Dermis microvascular lymphatic vessel endothelial cell (primary cell): Measurements from ENCODE around the gene MAP3K4. TPM values are rescaled to one million over a fixed set of nuclear protein-coding genes. Genes with fewer than 3 reads are reported as not detected.

Source experiments
- DNase-seq, 2 donors: peaks; one replicate each; pipeline versions ENCODE4 v3.0.0 to v3.0.0-alpha.2; 2010; ENCODE audit warnings: low read depth in 2 of 2
- total RNA-seq: library from RNA; depleted of rRNA; stranded (reverse); fragments of >200 nt; gene quantifications from 2 replicates; pipeline ENCODE4 v1.2.1, GENCODE V29; 2014

The MAP3K4 gene
- total RNA-seq, 1 donor from 2014 or later: 16.9 TPM

GRCh38 chr6:160998766-160999165, 7.2 kb downstream of the MAP3K4 start:
- no peak for DNase-seq

DNA sequence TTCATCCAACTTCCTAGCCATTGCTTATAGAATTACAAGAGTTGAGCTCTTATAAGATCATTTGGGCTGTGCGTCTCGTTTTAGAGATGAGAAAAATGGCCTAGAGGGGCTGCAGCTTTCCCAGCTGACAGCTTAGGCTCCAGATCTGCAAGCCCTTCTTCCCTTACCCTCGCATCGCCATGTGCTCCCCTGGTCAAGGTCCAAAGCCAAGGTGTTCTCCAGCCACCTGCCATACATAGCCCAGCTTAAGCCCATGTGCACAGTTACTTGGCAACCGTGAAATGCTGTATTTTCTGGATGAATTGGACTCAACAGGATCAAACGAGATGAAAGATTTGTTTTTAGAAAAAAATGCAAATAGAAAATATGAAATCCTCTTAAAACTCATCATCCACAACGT, 7.9 kb downstream of the MAP3K4 start:
- DNase-seq: no peak

GRCh38 chr6:161000632-161001031, 9.1 kb downstream of the MAP3K4 start:
- no peak for DNase-seq

GRCh38 chr6:161001421-161001820, 9.9 kb downstream of the MAP3K4 start:
- DNase-seq: no peak

DNA sequence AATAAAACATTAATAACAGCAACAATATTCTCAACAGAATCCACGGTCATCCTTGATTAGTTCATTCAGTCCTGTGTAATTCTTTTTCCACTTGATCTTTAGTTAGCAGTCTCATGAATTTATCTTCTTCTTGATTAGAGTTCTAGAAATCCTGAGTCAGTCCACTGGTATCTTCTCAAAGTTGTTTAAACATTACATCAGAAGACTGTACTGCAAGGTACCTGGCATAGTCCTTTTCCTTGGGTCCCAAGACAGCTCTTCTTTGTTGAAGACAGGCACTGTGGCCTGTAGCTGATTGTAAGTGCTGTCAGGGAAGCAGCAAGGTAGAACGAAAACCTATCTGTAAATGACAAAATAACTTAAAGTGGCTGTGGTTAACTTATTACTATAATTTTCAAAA, 11.8 kb downstream of the MAP3K4 start:
- no peak for DNase-seq

DNA sequence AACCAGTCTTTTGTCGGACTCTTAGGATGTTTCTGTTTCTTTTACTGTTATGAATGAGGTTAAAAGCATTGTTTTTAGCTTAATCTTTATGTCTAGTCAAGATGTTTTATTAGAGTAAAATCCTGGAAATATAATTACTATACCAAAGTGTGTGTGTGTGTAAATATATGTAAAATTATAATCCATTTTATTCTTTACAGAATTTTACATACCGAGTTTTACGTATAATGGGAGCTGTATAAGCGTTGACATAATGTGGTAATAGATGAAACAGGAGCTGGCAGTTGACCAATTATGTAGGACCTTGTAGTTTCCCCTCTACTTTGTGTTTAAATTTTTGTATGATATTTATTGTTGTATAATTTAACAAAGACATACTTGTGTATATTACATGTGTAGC, 16.7 kb downstream of the MAP3K4 start:
- DNase-seq: no peak

DNA sequence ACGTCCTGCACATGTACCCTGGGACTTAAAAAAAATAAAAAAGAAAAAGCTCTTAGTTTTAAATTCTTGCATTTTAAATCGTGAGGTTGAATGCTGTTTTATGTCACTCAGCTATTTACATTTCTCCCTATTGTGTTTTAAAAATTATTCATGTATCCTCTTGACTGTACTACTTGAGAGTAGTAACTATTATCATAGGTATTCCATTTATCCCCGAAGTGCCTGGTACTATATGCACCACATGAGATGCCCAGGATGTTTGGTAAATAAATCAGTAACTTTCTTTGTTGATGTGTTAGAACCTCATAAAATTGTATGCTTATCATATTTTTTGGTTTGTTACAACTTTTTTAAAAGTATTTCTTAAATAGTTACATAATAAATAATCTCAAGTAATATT, 18.4 kb downstream of the MAP3K4 start:
- DNase-seq: no peak

DNA sequence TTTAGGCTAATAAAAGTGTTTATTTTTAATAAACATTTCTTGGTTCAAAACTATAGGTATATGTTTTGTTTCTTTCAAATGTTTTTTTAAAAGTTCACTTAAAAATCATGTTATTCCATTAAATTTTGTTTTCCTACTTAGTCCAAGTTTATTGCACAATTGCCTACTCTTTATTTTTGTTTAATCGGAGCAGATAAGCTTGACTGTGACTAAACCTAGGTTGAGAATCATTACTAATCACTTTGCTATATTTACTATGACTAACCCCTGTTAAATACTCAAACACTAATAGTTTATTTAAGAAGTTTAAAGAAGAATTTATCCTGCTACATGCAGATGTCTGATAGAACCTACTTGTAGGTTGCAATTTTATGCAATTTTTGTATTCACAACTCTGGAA, 18.8 kb downstream of the MAP3K4 start:
- DNase-seq: no peak

DNA sequence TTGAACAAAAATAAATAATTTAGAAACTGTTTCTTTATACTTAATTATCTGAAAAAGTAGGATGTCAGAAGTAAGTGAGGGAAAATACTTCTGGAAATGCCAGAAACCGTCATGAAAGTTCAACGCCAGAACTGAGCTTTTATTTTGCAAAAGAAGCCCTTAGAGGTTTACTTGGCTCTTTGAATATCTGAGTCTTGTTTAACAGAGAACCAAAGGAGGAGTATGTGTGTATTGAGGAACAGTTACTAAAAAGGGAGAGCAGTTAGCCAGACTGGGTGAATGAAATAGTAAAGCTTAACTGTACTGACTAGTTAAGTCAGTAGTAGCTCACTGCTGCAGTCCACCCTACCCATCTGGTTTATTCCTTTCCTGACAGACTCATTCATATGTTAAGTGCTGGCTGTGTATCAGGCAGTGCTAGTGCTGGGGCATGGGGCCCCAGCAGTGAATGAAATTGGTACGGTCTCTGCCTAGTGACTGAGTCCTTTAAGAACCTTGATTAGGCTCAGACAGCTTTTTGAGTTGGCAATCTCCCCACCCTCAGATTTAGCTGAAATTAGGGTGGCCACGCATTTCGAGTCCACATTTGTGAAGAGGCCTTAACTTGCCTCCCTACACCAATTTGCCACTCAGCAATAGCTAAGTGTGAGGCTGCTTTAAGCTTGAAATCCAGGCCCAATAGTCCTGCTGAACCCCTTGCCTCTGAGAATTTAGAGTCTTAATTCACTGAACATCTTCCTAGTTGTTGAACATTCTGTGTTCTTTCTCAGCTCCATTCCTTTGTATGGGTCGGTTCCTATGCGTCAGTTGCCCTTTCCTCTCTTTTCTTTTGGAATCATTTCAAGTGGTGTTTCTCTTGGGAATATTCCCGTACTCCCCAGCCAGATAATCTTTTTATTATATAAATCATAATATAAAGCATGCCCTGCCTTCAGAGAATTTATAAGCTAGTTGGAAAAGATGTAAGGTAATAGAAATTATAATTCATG, 20.2 kb downstream of the MAP3K4 start:
- peak in 1 of 2 donors; percentile 38 for DNase-seq

- no peak for DNase-seq
Observed at GRCh38 chr6:161013695-161014094, 22.1 kb downstream of the MAP3K4 start.

DNA sequence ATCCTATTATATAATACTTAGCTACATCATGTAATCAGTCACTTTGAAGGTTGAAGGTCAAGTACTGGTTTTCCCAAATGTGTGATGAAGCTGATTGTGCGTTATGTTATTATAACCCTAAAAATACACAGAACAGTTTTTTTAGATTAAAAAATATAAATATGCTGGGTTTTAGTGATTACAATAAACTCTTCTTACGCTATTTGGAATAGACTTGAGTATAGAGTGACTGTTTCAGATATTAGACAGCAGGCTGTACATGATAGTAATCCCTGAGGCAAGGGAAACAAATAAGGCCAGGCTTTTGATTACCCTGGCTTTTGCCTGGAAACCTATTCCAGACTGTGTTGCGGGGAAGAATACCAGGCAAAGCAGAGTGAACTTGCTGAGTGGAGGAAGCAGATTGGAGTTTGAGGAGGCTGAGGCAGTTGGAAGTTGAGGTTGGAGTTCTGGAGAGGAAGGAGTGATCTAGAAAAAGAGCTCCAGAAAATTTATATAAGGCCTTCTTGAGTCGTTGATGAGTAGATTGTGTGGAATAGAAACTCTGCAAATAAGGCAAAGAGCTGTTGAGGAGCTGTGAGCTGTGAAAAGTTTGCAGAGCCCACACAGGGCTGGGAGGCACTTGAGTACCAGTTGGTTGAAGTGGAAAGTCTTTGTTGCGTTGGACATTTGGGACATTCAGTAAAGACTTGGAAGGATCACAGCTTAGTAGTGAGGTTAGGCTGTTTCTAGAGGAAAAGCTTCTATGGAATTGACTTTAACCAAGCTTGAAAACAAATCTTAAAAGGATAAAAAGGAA, 26.4 kb downstream of the MAP3K4 start:
- DNase-seq: no peak

DNA sequence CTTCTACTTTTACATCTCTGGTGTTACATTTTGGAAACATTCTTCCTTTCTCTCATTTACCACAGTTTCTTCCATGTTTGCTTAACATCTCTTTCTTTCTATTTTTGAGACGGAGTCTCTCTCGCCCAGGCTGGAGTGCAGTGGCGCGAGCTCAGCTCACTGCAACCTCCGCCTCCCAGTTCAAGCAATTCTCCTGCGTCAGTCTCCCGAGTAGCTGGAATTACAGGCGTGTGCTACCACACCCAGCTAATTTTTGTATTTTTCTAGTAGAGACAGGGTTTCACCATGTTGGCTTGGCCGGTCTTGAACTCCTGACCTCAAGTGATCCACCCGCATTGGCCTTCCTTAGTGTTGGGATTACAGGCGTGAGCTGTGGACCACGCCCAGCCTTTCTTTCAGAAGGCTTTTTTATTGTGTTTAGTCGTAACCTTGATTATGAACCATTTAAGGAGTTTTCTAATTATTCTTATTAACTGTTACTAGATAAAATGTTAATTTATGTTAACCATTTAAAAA, 27.8 kb downstream of the MAP3K4 start:
- no peak for DNase-seq

DNA sequence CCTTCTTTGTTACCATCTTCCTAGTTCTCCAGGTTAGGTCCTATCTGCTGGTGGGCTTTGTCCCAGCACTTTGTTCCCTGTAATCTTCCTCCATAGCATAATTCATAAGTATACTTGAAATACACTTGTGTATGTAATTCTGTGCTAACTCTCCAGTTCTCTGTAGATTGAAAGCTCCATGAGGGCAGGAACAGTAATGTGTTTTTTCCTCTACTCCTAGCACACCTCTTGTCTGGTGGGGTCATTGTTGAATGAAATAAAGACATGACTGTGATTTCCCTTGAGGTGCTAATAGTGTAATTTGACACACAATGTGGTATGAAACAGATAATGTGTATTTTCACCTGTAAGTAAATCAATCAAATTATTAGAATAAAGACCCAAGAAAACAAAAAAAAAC, 30.0 kb downstream of the MAP3K4 start:
- DNase-seq: no peak

GRCh38 chr6:161021998-161022743, 30.6 kb downstream of the MAP3K4 start:
- no peak for DNase-seq

DNA sequence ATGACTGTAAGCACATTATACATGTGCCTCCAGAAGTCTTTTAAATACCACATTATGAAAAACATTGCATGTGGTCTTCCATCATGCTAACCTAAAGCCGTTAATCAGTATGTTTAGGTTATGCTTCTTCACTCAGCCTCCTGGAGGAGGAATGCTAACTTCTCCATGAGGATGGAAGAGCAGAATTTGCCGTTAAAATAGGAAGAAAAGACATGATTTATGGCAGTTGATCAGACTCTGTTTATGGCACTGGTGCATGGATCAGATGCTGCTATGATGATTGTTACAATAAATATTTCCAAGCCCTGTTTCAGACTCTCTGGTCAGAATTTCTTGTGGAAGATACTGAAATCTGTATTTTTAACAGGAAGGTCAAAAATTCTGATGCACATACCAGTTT, 31.7 kb downstream of the MAP3K4 start:
- DNase-seq: no peak

GRCh38 chr6:161024364-161024920, 32.9 kb downstream of the MAP3K4 start:
- DNase-seq: no peak

GRCh38 chr6:161027385-161027784, 35.8 kb downstream of the MAP3K4 start:
- no peak for DNase-seq

- DNase-seq: no peak
Observed at GRCh38 chr6:161029195-161029809, 37.7 kb downstream of the MAP3K4 start.

DNA sequence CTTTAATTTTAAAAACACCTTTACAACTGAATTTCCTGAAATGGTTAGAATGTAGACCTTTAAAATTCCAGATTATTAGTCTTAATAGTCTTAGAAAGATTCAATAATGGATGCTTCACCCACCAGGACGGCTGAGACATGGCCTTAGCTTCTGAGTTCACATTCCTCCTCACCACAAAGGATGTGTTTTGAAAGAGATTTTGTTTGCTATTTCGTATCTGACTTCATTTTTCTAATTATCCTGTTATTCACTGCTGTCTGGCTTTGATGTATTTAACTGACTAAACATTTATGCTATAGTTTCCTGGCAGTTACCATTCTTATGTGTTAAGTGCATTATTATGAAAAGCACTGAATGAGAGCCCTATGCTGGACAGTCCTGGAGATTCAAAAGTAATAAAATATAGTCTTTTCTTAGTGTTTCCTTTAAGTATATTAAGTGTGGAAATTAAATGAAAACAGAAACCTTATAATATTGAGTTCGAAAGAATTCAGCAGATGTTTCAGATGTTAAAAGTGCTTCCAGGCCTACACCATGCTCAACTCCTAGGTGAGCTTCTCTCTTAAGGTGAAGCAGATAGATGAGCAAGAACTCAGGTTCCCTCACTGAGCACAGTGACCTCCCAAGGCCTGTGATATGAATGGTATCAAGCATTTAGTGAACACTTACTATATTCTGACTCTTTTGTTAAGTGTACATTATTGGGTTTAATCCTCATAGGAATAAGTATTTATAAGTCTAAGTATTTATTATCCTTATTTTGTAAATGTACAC, 40.3 kb downstream of the MAP3K4 start:
- peak in 1 of 2 donors; percentile 35 for DNase-seq

DNA sequence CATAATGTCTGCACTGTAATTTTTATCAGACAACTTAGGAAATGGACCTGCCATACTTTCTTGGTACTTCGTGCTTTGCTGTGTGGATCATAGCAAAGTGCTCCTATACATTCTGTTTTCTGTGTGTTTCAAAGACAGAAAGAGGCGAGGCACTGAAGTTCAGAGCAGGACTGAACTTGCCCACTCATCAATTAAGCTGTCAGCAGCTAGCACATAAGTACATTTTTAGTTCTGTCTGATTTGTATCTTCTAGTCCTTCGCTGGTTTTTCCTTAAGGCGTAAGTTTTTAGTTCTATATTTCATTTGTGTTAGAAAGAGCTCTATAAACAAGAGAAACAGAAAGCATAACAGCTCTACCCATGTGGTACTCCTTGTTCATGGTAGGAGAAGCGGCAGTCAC, 42.1 kb downstream of the MAP3K4 start:
- no peak for DNase-seq
